ENCODE results near the gene STEAP2. TPM values are rescaled to one million over a fixed set of nuclear protein-coding genes. Genes with fewer than 3 reads are reported as not detected.
A peak's percentile ranks its signal among the peaks of the same experiment; 100 is the strongest.

The STEAP2 gene
- total RNA-seq, 4 donors from 2014 or later: 11.9 to 34.3 (median 27.4) TPM

GRCh38 chr7:90267263-90267858 is 55.8 kb downstream of the STEAP2 start:
- Histone ChIP-seq H3K9me3 (no peaks in the 10 kb centered on the region), H3K27me3 (no peaks in the 10 kb centered on the region), H3K4me1 (no peaks in the 10 kb centered on the region), H3K36me3 (no peaks in the 10 kb centered on the region), H3K27ac (peak overlapping the region; percentile 23 to 50 (median 39)), H3K4me3 (replicated peaks in 1 of 3) (no peak overlapping the region)
- 80 to 86% methylated on average over 5 of the region's 5 CpGs for WGBS, 2 donors
- DNase-seq: no peak
- intact Hi-C loops (cut with DNase I): no loop called here
- TF ChIP-seq, protein P1, sequence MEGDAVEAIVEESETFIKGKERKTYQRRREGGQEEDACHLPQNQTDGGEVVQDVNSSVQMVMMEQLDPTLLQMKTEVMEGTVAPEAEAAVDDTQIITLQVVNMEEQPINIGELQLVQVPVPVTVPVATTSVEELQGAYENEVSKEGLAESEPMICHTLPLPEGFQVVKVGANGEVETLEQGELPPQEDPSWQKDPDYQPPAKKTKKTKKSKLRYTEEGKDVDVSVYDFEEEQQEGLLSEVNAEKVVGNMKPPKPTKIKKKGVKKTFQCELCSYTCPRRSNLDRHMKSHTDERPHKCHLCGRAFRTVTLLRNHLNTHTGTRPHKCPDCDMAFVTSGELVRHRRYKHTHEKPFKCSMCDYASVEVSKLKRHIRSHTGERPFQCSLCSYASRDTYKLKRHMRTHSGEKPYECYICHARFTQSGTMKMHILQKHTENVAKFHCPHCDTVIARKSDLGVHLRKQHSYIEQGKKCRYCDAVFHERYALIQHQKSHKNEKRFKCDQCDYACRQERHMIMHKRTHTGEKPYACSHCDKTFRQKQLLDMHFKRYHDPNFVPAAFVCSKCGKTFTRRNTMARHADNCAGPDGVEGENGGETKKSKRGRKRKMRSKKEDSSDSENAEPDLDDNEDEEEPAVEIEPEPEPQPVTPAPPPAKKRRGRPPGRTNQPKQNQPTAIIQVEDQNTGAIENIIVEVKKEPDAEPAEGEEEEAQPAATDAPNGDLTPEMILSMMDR (IDR thresholded peaks at IDR 0.05): no peak
- no peak for TF ChIP-seq POLR2A (IDR thresholded peaks at IDR 0.05)

GRCh38 chr7:90269163-90269562 is 57.6 kb downstream of the STEAP2 start:
- TF ChIP-seq, protein P1 (IDR thresholded peaks at IDR 0.05): no peak
- no peak for DNase-seq
- Histone ChIP-seq H3K36me3 (no peaks in the 10 kb centered on the region), H3K4me3 (replicated peaks in 1 of 3) (no peak overlapping the region), H3K27ac (no peak overlapping the region), H3K27me3 (no peaks in the 10 kb centered on the region), H3K4me1 (no peaks in the 10 kb centered on the region), H3K9me3 (no peaks in the 10 kb centered on the region)
- intact Hi-C loops (cut with DNase I): no loop called here
- 74 to 79% methylated on average over 1 of the region's 1 CpG for whole genome bisulfite sequencing, 2 donors

GRCh38 chr7:90270431-90271178 is 59.1 kb downstream of the STEAP2 start:
- WGBS, 2 donors: 94 to 98% methylated on average over 2 of the region's 2 CpGs
- DNase-seq: no peak
- H3K27me3 ChIP-seq: no peaks in the 10 kb centered on the region
- H3K27ac ChIP-seq: no peak overlapping the region
- no peak overlapping the region for H3K4me3 ChIP-seq (replicated peaks in 1 of 3)
- intact Hi-C loops (cut with DNase I): no loop called here
- H3K4me1 ChIP-seq: no peaks in the 10 kb centered on the region
- H3K9me3 ChIP-seq: no peaks in the 10 kb centered on the region
- TF ChIP-seq POLR2A (IDR thresholded peaks at IDR 0.05): no peak
- TF ChIP-seq, protein P1 (IDR thresholded peaks at IDR 0.05): no peak
- H3K36me3 ChIP-seq: no peaks in the 10 kb centered on the region

DNA sequence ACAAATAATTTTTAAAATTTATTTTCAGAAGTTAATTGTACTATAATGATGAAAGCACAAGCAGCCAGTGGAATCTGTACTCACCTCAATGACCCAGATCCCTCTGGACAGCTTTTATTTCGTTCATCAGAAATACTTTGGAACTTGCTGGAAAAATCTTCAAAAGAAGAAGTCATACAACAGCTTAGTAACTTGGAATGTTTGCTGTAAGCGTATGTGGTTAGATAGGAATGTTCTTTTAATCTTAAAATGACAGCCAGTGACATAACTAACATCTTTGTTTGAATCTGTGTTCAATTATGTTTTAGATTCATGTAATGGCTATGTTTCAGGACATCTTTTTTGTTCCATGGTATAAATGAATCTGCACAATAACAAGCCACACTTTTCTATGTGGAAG is 60.2 kb downstream of the STEAP2 start:
- DNase-seq: no peak
- H3K36me3 ChIP-seq: no peaks in the 10 kb centered on the region
- WGBS, 2 donors: 75 to 76% methylated on average over 2 of the region's 2 CpGs
- intact Hi-C loops (cut with DNase I): no loop called here
- H3K4me3 ChIP-seq (replicated peaks in 1 of 3): no peak overlapping the region
- no peak overlapping the region for H3K27ac ChIP-seq
- no peak for TF ChIP-seq POLR2A (IDR thresholded peaks at IDR 0.05)
- TF ChIP-seq, protein P1 (IDR thresholded peaks at IDR 0.05): no peak
- H3K4me1 ChIP-seq: no peaks in the 10 kb centered on the region
- H3K27me3 ChIP-seq: no peaks in the 10 kb centered on the region
- no peaks in the 10 kb centered on the region for H3K9me3 ChIP-seq

DNA sequence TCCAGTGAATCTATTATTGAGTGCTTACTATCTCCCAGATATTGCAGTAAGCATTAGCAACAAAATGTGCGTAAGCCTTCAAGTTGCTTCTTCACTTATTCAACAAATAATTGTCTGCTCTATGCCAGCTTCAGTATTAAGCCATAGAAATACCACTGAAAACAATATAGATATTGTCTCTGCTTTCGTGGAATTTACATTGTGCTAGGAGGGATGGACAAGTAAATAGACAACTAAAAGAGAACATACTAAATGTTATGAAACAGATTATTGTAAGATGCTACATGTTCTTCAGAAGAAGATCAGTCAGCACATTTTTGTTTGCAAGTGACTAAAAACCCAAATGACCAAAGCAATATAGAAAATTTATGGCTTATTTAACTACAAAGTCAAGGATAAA is 60.7 kb downstream of the STEAP2 start:
- Histone ChIP-seq H3K36me3 (no peaks in the 10 kb centered on the region), H3K27ac (no peak overlapping the region), H3K4me3 (replicated peaks in 1 of 3) (no peak overlapping the region), H3K9me3 (no peaks in the 10 kb centered on the region), H3K4me1 (no peaks in the 10 kb centered on the region), H3K27me3 (no peaks in the 10 kb centered on the region)
- intact Hi-C loops (cut with DNase I): no loop called here
- TF ChIP-seq, protein P1 (IDR thresholded peaks at IDR 0.05): no peak
- TF ChIP-seq POLR2A (IDR thresholded peaks at IDR 0.05): no peak
- 96 to 97% methylated on average over 2 of the region's 2 CpGs for WGBS, 2 donors
- DNase-seq: no peak
